GM10847 (cell line): ENCODE results near the gene NUP160.

Experiments
- POLR2A ChIP-seq: IDR thresholded peaks from 2 replicates; pipeline ENCODE4 v1.6.1; 2011; ENCODE audit not compliant: insufficient read length; ENCODE audit errors: extremely low read depth

Gene NUP160, protein sequence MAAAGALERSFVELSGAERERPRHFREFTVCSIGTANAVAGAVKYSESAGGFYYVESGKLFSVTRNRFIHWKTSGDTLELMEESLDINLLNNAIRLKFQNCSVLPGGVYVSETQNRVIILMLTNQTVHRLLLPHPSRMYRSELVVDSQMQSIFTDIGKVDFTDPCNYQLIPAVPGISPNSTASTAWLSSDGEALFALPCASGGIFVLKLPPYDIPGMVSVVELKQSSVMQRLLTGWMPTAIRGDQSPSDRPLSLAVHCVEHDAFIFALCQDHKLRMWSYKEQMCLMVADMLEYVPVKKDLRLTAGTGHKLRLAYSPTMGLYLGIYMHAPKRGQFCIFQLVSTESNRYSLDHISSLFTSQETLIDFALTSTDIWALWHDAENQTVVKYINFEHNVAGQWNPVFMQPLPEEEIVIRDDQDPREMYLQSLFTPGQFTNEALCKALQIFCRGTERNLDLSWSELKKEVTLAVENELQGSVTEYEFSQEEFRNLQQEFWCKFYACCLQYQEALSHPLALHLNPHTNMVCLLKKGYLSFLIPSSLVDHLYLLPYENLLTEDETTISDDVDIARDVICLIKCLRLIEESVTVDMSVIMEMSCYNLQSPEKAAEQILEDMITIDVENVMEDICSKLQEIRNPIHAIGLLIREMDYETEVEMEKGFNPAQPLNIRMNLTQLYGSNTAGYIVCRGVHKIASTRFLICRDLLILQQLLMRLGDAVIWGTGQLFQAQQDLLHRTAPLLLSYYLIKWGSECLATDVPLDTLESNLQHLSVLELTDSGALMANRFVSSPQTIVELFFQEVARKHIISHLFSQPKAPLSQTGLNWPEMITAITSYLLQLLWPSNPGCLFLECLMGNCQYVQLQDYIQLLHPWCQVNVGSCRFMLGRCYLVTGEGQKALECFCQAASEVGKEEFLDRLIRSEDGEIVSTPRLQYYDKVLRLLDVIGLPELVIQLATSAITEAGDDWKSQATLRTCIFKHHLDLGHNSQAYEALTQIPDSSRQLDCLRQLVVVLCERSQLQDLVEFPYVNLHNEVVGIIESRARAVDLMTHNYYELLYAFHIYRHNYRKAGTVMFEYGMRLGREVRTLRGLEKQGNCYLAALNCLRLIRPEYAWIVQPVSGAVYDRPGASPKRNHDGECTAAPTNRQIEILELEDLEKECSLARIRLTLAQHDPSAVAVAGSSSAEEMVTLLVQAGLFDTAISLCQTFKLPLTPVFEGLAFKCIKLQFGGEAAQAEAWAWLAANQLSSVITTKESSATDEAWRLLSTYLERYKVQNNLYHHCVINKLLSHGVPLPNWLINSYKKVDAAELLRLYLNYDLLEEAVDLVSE (N-terminal part only)

DNA sequence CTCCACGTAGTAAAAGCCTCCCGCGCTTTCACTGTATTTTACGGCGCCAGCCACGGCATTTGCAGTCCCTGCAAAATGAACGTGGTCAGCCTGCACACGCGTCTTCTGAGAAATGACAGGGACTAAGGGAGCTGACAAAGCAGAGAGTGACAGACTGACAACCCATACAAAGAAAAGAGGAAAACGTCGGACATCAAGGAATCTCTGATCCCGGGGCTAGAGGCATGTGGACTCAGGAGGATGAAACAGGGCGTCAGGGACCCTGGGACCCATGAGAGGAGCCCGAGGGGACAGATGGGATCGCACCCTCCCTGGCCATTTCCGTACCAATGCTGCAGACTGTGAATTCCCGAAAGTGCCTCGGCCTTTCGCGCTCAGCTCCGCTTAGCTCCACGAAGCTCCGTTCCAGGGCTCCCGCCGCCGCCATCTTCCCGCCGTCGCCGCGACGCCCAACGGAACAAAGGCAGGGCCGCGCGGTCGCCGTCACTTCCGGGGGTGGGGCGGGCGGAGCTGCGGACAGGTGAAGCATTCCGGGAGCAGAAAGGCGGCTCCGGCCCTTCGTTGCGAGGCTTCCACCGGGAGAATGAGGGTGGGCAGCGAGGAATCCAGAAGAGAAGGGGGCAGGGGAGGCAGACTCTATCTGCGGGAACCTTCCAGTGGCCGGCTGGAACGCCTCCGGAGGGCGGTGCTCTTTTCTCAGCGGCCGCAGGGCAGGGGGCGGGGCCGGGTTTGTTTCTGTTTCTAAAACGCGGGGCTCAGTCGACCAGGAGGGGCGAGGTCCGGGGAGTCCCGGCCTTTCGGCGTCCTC lies at the start of gene NUP160:
TSS of gene NUP160 (minus strand) at position 459 of the 808 bp plus-strand sequence. CDS start at position 427, 32 bp downstream.
- TF ChIP-seq POLR2A = peak; percentile 93

DNA sequence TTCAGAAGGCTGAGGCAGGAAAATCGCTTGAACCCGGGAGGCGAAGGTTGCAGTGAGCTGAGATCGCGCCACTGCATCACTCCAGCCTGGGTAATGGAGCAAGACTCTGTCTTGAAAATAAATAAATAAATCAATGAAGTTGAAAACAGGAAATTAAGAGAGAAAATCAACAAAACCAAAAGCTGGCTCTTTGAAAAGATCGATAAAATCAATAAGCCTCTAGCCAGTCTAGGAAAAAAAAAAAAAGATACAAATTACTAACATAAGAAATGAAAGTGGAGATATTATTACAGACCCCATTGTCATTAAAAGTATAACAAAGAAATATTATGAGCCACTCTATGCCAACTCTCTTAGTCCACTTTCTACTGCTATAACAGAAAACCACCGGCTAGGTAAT lies 48.0 kb upstream of the NUP160 start:
- no peak for TF ChIP-seq POLR2A

- TF ChIP-seq POLR2A = no peak
Observed at GRCh38 chr11:47895035-47895434, 46.9 kb upstream of the NUP160 start.

DNA sequence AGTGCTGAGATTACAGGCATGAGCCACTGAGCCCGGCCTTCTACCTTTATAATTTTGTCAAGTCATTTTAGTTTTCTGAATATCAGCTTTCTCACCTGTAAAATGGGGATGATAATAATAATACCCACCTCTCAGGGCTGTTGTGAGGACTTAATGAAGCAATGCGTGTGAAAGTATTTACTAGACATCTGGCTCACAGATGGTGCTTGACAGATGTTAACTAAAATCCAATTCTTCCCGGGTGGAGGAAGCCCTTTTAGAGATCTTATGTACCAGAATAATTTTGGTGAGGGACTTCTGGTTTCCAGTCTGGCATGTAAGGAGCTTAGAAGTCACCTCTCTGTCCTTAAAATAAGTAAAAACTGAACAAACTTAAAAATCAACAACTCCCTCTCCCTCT lies 43.7 kb upstream of the NUP160 start:
- TF ChIP-seq POLR2A = no peak

GRCh38 chr11:47889714-47890441 lies 41.7 kb upstream of the NUP160 start:
- no peak for TF ChIP-seq POLR2A

- TF ChIP-seq POLR2A = no peak
Observed at GRCh38 chr11:47887910-47888569, 39.9 kb upstream of the NUP160 start.

GRCh38 chr11:47886096-47886495 lies 37.9 kb upstream of the NUP160 start:
- no peak for TF ChIP-seq POLR2A

DNA sequence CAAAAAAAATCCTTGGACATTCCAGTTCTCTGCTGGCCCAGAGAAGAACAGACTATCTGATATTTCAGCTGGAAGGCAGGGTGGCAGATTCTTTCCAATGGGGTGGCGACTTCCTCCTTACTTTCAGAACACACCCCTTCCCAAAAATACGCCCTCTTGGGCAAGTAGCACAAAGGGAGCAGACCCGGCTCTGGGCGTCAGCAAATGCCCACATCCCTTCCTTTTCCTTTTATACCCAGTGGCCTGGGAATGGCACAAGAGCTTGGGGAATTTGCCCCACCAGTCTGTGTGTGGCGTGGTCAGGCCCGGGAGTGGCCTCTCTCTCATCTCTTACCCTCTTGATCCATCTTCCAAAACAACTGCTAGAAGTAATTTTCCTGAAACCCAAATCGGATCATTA lies 33.0 kb upstream of the NUP160 start:
- TF ChIP-seq POLR2A = no peak

GRCh38 chr11:47879259-47880158 lies 31.4 kb upstream of the NUP160 start:
- no peak for TF ChIP-seq POLR2A

DNA sequence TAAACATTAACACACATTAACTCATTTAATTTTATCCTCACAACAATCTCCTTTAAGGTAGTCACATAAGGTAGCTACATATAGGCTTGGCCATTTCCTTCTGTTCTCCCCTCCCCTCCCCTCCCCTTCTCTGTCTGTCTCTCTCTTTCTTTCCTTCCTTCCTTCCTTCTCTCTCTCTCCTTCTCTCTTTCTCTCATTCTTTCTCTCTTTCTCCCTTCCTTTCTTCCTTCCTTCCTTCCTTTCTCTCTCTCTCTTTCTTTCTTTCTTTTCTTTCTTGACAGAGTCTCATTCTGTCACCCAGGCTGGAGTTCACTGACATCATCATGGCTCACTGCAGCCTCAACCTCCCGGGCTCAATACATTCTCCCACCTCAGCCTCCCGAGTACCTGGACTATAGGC lies 22.3 kb upstream of the NUP160 start:
- no peak for TF ChIP-seq POLR2A

DNA sequence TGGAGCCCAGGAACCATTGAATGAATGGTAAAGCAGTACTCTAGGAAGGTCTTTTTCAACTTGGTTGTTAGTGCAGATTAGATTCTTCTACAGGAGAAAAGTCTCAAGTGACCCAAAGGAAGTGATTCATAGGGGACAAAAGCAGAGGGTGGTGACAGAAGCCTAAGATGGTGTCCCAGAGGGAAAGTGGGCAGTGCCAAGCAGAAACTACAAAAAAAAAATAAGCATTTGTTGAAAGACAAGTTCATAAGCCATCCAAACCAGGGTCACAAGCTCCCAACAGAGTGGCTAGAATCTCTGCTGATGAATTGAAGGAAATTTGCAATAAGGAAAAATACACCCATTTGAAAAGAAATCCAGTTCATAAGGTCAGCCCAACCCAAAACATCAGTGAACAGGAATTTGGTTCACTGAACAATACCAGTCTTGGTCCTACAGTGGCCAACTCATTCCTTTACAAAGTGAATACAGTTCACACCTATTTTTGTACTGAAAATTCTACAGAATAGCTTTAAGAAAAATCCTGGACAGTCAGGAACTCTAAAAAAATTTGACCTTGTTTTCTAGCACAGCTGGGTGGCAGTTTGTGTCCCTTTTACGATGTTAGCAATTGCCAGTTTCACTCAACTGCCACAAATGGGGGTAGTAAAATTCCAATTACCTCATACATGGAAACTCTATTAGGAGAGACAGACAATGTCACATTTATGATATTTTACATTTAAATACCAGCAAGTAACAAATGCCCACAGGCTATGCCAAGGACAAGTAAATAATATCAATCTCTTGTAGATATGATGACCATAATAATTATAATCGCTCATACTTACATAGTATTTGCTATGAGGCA lies 21.6 kb upstream of the NUP160 start:
- TF ChIP-seq POLR2A = no peak
